OCI-LY1 (cell line): ENCODE data around the gene TRIM67.

ENCODE experiments used
- CTCF ChIP-seq: fragments of 200-600 bp; sonication (generic), shearing (Covaris generic); IDR thresholded peaks from 2 replicates; pipeline ENCODE4 v1.5.1; 2017; ENCODE audit warnings: mild to moderate bottlenecking, antibody characterized with exemption, low read length, moderate library complexity, mixed read lengths
- EZH2 ChIP-seq: fragments of 200-600 bp; sonication (generic), shearing (Covaris generic); IDR thresholded peaks from 2 replicates; pipeline ENCODE4 v1.8.0; 2017; ENCODE audit warnings: borderline replicate concordance, mixed run types, mild to moderate bottlenecking, antibody characterized with exemption, low read length, moderate library complexity, mixed read lengths

- TF ChIP-seq CTCF (no peak), EZH2 (no peak)
Observed at GRCh38 chr1:231216498-231216897, 54.6 kb downstream of the TRIM67 start.
